H1 (cell line): Measurements from ENCODE around the gene TNNT1. TPM values are rescaled to one million over a fixed set of nuclear protein-coding genes. Genes with fewer than 3 reads are reported as not detected.

Experiments used
- HDAC2 ChIP-seq, 2 experiments: fragments of 300-600 bp in 1 of 2; sonication (generic) in 1 of 2; IDR thresholded peaks; 2 replicates each; pipeline ENCODE4 v1.6.1; 2011 to 2012; ENCODE audit warnings: low read depth in 2 of 2, low read length in 2 of 2, mild to moderate bottlenecking in 2 of 2, moderate library complexity in 2 of 2, borderline replicate concordance in 1 of 2, inconsistent platforms in 1 of 2
- SP1 ChIP-seq: IDR thresholded peaks from 2 replicates; pipeline ENCODE4 v1.6.1; 2011; ENCODE audit warnings: low read depth, low read length
- TCF12 ChIP-seq: IDR thresholded peaks from 2 replicates; pipeline ENCODE4 v1.6.1; 2011; ENCODE audit warnings: low read depth, mild to moderate bottlenecking, low read length
- polyA plus RNA-seq, 7 experiments: library from polyadenylated mRNA; depleted of rRNA in 3 of 7; stranded (reverse) in 5 of 7; unstranded in 2 of 7; fragments of >200 nt in 5 of 7; fragments of 200-250 nt in 2 of 7; gene quantifications; 1 replicate in 5 of 7; 2 replicates in 1 of 7; 4 replicates in 1 of 7; pipeline versions ENCODE4 v1.2.1 to v1.2.3, GENCODE V29; 2011 to 2013; ENCODE audit warnings: missing spikeins in 2 of 7, mixed read lengths in 2 of 7
- total RNA-seq: library from RNA; stranded (reverse); fragmentation: NEBNext Ultra II Directional; extraction: Animal tissue kit (Norgen Biotek cat#: 25700); gene quantifications from 2 replicates; pipeline ENCODE4 v1.2.1, GENCODE V29; 2021
- TF ChIP-seq, protein P1 (sequence below), 3 experiments: IDR thresholded peaks; 1 replicate in 2 of 3; 2 replicates in 1 of 3; pipeline versions ENCODE4 v1.5.1 to v1.6.1; 2011; ENCODE audit warnings: low read length in 3 of 3, mild to moderate bottlenecking in 3 of 3, inconsistent platforms in 2 of 3, low read depth in 1 of 3, moderate library complexity in 1 of 3; ENCODE audit not compliant: insufficient read depth in 1 of 3; ENCODE audit errors: control extremely low read depth in 1 of 3
- TF ChIP-seq, protein P2 (sequence below): IDR thresholded peaks from 2 replicates; pipeline ENCODE4 v1.6.1; 2012; ENCODE audit warnings: low read length, inconsistent platforms

Gene TNNT1
- total and polyA plus RNA-seq, 2 of the 8 experiments (the other 6 are each of a cell fraction or from before 2014, with no cell fraction given), result 69.6 to 107 TPM

DNA sequence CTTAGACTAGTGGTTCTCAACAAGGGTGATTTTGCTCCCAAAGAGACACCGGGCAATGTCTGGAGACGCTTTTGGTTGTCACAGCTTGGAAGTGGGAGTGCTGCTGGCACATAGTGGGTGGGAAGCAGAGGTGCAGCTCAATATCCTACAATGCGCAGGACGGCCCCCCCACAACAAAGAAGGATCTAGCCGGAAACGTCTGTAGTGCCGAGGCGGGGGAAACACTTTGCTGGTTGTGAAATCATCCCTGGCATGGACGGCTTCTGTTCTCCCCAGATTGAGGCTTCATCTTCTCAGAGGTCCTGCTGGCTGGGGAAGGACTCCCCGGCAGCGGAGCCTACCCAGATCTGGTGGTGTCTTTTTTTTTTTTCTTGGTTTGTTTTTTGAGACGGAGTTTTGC is 44.5 kb upstream of the TNNT1 start (continued):
- TF ChIP-seq, protein P1, sequence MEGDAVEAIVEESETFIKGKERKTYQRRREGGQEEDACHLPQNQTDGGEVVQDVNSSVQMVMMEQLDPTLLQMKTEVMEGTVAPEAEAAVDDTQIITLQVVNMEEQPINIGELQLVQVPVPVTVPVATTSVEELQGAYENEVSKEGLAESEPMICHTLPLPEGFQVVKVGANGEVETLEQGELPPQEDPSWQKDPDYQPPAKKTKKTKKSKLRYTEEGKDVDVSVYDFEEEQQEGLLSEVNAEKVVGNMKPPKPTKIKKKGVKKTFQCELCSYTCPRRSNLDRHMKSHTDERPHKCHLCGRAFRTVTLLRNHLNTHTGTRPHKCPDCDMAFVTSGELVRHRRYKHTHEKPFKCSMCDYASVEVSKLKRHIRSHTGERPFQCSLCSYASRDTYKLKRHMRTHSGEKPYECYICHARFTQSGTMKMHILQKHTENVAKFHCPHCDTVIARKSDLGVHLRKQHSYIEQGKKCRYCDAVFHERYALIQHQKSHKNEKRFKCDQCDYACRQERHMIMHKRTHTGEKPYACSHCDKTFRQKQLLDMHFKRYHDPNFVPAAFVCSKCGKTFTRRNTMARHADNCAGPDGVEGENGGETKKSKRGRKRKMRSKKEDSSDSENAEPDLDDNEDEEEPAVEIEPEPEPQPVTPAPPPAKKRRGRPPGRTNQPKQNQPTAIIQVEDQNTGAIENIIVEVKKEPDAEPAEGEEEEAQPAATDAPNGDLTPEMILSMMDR (IDR thresholded peaks at IDR 0.05; ENCODE audit: control extremely low read depth in 1 of 3, insufficient read depth in 1 of 3, low read depth in 1 of 3, low read length in 3 of 3), result no peak
- TF ChIP-seq SP1, result no peak
- TF ChIP-seq HDAC2 (IDR thresholded peaks at IDR 0.05; ENCODE audit: borderline replicate concordance in 1 of 2, low read depth in 2 of 2, low read length in 2 of 2), result no peak
- TF ChIP-seq, protein P2, sequence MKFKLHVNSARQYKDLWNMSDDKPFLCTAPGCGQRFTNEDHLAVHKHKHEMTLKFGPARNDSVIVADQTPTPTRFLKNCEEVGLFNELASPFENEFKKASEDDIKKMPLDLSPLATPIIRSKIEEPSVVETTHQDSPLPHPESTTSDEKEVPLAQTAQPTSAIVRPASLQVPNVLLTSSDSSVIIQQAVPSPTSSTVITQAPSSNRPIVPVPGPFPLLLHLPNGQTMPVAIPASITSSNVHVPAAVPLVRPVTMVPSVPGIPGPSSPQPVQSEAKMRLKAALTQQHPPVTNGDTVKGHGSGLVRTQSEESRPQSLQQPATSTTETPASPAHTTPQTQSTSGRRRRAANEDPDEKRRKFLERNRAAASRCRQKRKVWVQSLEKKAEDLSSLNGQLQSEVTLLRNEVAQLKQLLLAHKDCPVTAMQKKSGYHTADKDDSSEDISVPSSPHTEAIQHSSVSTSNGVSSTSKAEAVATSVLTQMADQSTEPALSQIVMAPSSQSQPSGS, result no peak
- TF ChIP-seq TCF12, result no peak
- TF ChIP-seq, all 59 proteins: peak for 0
